HFF-Myc (cell line): Measurements from ENCODE around the gene CXorf58.

ENCODE experiments used
- DNase-seq: peaks from one replicate; pipeline ENCODE4 v3.0.0-alpha.2; 2011; ENCODE audit warnings: low read depth; ENCODE audit errors: extremely low read depth
- H3K4me3 ChIP-seq: replicated peaks from 2 replicates; pipeline ENCODE4 v1.5.1; 2011; ENCODE audit warnings: low read depth, mild to moderate bottlenecking, control low read depth, low read length
- TF ChIP-seq, protein P1 (sequence below): IDR thresholded peaks from 2 replicates; pipeline ENCODE4 v1.5.1; 2012; ENCODE audit warnings: mild to moderate bottlenecking, low read depth, low read length, control low read depth; ENCODE audit errors: missing control alignments

CXorf58 gene

DNA sequence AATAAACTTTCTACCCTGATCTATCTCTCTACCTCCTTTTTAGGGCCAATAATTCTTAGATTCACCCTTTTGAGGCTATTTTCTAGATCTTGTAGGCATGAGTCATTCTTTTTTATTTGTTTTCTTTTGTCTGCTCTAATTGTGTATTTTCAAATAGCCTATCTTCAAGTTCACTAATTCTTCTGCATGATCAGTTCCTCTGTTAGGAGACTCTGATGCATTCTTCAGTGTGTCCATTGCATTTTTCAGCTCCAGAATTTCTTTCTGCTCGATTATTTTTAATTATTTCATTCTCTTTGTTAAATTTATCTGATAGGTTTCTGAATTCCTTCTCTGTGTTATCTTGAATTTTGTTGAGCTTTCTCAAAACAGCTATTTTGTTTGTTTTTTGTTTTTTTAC, 11.3 kb downstream of the CXorf58 start:
- TF ChIP-seq, protein P1, sequence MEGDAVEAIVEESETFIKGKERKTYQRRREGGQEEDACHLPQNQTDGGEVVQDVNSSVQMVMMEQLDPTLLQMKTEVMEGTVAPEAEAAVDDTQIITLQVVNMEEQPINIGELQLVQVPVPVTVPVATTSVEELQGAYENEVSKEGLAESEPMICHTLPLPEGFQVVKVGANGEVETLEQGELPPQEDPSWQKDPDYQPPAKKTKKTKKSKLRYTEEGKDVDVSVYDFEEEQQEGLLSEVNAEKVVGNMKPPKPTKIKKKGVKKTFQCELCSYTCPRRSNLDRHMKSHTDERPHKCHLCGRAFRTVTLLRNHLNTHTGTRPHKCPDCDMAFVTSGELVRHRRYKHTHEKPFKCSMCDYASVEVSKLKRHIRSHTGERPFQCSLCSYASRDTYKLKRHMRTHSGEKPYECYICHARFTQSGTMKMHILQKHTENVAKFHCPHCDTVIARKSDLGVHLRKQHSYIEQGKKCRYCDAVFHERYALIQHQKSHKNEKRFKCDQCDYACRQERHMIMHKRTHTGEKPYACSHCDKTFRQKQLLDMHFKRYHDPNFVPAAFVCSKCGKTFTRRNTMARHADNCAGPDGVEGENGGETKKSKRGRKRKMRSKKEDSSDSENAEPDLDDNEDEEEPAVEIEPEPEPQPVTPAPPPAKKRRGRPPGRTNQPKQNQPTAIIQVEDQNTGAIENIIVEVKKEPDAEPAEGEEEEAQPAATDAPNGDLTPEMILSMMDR = no peak
- DNase-seq = no peak
- H3K4me3 ChIP-seq = no peak overlapping the region

DNA sequence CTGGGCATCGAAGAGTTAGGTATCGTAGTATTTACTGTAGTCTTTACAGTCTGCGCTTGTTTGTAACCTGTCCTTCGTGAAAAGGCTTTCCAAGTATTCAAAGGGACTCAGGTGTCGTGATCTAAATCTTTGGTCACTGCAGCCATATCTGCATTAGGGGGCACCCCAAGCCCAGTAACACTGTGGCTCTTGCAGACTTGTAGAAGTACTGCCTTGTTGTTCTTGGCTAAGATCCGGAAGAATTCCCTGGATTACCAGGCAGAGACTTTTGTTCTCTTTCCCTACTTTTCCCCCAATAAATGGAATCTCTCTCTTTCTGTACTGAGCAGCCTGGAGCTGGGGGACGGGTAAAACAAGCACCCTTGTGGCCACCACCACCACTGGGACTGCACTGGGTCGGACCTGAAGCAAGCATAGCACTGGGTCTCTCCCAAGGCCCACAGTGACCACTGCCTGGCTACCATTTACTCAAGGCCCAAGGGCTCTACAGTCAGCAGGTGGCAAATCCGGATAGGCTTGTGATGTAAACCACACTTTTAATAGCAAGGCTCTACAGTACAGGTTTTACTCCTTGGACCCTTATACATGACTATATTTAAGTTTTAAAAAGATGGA, 12.0 kb downstream of the CXorf58 start:
- TF ChIP-seq, protein P1 = no peak
- no peak overlapping the region for H3K4me3 ChIP-seq
- no peak for DNase-seq

DNA sequence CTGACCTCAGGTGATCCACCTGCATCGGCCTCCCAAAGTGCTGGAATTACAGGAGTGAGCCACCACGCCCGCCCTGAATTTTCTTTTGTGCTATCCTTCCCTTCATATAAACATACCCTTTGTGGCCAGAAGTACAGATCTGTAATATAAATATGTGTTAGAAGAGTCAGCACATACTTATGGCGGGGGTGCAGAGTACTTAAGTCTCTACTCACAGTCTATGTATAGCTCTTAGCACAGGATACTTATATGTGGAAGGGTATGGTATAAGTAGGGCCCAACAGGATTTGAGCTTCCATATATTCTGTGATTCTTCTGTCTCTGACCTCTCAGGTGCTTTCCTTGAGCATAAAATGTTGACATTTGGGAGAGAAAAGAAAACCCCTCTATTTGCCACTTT, 18.2 kb downstream of the CXorf58 start:
- no peak overlapping the region for H3K4me3 ChIP-seq
- DNase-seq = no peak
- TF ChIP-seq, protein P1 = no peak

DNA sequence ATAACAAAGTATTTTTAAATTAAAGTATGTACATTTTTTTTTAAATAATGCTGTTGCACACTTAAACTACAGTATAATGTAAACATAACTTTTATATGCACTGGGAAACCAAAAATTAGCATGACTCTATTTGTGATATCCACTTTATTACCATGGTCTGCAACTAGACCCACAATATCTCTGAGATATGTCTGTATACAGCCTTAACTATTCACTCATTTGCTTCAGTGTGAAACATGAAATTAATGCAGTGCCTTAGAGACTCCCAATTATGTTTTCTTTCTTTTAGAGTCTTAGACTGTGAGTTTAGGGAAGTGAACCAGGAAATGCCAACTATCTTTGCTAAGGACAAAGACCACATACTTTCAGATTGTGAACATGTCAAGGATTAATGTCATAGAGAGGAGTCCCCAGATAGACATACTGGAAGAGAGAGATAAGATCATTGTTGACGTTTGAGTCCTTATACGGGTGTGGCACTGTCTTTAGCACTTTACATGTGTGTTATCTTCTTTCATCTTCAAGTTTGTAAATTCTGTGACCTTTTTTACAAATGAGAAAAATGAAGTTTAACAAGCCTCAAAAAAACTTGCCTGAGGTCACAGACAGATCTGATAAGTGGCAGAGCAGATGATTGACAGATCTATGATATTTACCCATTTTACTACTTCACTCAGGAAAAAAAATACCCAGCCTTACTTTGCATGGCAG, 23.2 kb downstream of the CXorf58 start:
- TF ChIP-seq, protein P1 = no peak
- DNase-seq = no peak
- no peak overlapping the region for H3K4me3 ChIP-seq

DNA sequence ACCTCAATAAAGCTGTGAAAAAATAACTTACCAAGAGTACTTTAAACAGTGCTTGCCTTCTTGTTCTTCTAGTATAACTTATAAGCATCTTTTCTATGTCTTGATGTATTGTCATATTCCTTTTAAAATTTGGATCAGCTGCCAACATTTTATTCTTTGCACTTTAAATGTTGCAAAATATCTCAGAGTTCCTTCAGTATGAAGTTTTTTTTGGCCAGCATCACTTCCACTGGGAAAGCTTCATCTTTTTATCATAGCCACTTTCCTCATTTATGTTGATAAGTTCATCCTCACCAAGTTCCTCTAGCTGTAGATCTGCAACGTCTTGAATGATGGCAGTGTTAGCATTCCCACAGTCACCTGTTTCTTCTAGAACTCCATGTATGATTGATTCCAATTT, 24.2 kb downstream of the CXorf58 start:
- TF ChIP-seq, protein P1 = no peak
- DNase-seq = no peak
- H3K4me3 ChIP-seq = no peak overlapping the region

DNA sequence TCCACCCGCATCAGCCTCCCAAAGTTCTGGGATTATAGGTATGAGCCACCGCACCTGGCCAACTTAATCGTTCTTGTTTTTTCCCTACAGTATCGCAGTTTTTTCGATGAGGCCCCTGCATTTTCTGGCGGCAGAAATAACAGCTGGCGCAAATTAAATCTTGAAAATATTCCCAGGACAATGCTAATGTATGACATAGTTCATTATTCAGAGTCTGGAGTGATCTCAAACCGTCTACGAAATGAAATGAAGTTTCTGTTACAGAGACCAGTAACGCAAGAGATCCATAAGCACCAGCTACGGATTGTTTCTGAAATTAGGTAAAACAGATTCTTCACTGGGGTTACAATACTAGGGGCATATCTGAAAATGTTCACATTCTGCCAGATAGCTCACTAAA, 27.3 kb downstream of the CXorf58 start:
- no peak for DNase-seq
- no peak overlapping the region for H3K4me3 ChIP-seq
- TF ChIP-seq, protein P1 = no peak
